Fibroblast of the conjunctiva (primary cell): ENCODE data around the gene VPS33B.
"Not testable (repeated sequence)": the region's sequence is repeated elsewhere in the genome, so short reads cannot be mapped to it uniquely, and the experiment has no call there.

Experiments used
- DNase-seq: peaks from one replicate; pipeline ENCODE4 v3.0.0-alpha.2; 2010; ENCODE audit warnings: low read depth

Gene VPS33B

GRCh38 chr15:91031796-91032195, 9.4 kb upstream of the VPS33B start:
- no peak for DNase-seq

DNA sequence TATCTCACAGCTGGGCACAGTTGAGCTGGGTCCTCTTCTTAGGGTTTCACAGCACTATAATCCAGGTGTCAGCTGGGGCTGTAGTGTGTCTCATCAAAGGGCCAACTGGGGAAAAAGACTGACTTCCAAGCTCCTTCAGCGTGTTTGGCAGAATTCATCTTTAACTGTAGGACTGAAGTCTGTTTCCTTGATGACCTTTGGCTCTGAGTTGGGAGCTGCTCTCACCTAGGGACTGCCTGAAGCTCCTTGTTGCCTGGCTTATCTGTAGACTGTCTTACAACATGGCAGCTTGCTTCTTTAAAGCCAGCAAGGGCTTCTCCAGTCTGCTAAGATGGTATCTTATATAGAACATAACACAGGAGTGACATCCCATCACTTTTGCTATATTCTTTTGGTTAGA, 5.3 kb upstream of the VPS33B start:
- no peak for DNase-seq

GRCh38 chr15:91023720-91024119, 1.3 kb upstream of the VPS33B start:
- no peak for DNase-seq

DNA sequence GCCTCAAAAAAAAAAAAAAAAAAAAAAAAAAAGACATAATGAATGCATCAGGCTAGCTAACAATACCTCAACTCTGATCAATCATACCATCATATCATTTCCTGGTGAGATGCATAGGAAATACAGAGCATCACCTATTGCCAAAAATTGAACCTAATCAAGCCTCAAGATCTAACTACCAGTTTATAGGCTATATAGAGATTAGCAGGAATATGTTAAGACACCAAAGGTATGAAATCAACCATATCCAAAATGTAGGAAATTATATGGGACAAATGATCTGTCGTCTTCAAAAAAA, 387 bp upstream of the VPS33B start:
- no peak for DNase-seq

DNA sequence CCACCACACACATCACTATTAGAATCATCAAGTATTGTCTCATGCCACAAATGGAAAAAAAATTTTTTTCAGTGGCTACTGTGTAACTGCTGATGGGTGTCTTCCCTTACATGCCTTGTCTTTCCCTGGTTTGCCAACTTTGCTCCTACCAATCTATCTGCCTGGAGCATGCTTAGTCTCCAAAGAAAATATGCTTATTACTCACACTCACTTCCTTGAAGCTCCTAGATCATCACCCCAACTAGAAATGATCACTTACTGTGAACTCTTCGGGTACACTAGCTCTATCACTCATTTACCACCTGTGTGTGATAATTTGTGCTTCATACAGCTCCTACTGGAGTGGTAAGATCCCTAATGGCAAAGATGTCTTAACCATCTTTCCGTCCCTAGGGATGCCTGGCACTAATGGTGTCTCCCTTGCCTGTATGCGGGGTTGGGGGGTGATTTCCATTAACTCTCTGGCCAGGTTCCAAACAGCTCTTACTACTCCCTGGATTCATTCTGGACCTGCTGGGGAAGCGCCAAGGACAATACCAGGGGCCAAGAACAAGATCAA, 799 bp downstream of the VPS33B start:
- no peak for DNase-seq

DNA sequence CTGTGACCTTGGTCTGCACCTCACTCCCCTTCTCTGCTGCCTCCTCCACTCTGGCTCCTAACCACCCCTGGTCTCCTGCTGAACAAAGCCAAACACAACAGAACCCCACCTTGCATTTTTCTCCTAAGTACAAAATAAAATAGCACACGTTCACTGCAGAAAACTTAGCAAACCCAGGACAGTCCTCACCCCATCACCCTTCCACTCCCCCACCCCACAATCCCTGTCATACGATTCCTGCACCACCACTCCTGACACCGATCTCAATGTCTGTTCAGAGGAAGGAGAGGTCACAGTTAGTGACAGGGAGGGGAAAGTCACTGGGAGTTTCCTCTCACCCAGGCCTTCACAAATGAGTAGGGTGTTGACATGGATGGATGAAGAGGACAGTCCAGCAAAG, 4.2 kb downstream of the VPS33B start:
- no peak for DNase-seq

DNA sequence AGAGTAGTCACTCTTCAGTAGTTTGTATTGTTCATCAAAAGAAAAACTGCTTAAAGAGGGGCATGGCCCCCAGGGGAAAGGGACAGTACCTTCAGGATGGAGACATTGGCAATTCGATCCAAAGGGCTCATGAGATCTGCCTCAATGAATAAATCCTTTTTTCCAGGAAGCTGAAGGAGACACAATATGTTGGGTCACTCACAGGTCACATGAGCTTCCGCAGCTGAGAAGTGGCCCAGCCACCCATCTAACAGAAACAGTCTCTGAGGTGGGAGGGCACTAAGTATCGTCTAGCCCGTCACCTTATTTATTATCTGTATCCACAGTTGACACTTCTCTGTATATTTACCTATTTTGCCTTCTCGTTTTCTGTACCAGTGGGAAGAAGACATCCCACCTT, 4.7 kb downstream of the VPS33B start:
- DNase-seq, result no peak

GRCh38 chr15:91013701-91014100, 8.7 kb downstream of the VPS33B start:
- DNase-seq, result not testable (repeated sequence)

DNA sequence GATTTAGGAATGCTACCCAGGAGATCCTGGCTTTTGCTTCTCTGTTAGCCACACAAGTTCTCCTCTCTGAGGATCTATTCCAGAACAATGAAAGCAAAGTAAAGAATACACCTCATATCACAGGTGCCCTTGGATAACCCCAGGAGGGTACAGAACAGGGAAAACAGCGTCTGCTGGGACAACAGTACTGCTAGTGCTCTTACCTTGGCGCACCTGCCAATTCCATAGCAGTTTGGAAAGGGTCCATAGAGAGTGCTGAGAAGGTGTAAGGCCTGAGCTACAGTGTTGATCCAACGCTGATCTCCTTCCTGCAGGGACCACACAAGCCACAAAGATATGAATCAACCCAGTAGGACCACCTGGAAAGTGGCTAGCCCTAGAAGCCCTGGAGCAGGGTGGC, 15.1 kb downstream of the VPS33B start:
- DNase-seq, result no peak

- no peak for DNase-seq
These were observed 21.2 kb downstream of the VPS33B start for GRCh38 chr15:91001209-91001608.

DNA sequence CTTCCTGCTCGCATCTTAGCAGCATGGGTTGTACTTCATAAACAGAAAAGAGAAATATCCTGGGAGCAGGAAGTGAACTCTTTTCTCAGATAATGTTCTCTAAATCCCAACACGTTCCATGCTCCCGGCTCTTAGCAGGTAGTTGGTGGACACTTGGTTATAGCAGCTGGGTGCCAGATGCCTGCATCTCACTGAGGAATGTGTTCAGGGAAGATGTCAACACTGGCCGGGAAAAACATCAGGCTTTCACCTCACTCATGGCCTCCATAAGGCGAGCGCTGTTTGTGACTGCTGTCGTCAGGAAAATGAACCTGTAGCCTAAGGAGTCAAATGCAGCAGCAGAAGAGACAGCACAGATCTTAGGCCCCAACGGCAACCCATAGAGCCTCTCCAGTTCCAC, 23.7 kb downstream of the VPS33B start:
- DNase-seq, result no peak

- DNase-seq, result peak; percentile 97
These were observed 27.7 kb downstream of the VPS33B start, which contains the start of gene PRC1 for GRCh38 chr15:90994417-90995311. PRC1 (minus strand) TSS chr15:90994535; CDS start chr15:90994417, 118 bp downstream.

DNA sequence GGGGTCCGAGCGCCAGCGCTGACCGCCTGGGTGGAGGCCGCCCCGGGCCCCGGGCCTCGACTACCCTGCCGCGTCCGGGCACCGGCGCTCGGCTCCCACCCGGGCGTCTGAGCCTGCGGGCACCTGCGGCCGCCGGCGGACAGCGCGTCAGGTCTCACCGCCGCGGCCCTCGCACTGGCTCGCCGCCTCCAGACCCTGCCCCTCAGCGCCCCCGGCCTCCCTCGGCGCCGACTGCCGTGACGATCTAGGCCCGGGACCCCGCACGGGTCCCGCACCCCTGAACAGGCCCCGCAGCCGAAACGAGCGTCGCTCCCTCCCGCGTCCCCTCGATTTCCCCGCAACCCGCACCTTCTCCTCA, 28.4 kb downstream of the VPS33B start:
- no peak for DNase-seq

DNA sequence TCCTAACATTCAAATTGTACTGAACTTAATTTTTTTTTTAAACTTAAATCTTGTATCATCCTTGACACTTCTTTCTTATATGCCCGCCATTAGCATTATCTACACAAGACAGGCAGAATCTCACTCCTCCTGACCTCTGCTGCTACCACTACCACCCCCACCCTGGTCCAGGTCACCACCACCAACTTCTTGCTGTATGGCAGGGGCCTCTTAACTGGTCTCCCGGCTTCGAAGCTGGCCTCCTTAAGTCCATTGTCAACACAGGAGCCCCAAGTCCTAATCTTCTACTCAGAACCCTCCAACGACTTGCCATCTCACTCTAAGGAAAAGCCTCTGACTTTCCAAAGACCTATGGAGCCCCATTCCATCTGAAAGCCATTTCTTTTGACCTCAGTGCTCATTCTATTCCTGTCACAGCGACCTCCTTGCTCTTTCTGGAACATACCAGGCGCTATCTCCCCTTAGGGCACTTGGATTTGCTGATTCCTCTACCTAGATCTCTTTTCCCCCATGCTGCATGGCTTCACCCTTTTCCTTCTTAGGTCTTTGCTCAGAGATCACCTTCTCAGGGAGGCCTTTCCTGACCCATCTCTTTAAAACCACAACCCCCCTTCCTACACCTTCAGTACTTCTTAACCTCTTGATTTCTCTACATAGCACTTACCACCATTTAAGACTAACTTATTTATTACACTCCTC, 30.7 kb downstream of the VPS33B start:
- DNase-seq, result no peak

DNA sequence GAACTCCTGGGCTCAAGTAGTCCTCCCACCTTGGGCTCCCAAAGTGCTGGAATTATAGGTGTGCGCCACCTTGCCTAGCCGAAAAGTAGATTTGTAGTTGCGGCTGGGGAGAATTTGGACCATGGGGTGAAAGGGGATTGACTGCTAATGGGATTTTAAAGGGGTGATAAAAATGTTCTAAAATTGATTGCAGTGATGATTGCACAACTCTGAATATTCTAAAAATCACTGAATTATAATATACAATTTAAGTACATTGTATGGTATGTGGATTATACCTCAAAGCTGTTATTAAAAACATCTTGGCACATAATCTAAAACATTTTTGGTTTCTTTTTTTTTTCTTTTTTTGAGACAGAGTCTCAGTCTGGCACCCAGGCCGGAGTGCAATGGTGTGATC, 31.9 kb downstream of the VPS33B start:
- DNase-seq, result no peak

GRCh38 chr15:90989040-90989768, 33.2 kb downstream of the VPS33B start:
- no peak for DNase-seq

GRCh38 chr15:90988296-90988695, 34.1 kb downstream of the VPS33B start:
- no peak for DNase-seq

GRCh38 chr15:90987561-90988141, 34.7 kb downstream of the VPS33B start:
- no peak for DNase-seq

GRCh38 chr15:90986790-90987507, 35.4 kb downstream of the VPS33B start:
- DNase-seq, result no peak

DNA sequence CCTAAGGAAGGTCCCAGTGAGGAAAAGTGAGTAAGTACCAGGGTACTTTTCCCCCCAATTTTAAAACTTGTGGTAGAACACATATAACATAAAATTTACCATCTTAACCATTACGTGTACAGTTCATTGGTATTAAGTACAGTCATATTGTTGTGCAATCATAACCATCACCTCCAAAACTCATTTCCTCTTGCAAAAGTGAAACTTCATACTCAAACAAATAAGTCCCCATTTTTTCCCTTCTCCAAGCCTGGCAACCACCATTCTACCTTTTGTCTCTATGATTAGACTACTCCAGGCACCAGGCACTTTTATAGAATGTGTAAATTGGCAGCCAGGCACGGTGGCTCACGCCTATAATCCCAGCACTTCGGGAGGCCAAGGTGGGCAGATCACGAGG, 40.3 kb downstream of the VPS33B start:
- DNase-seq, result no peak

GRCh38 chr15:90981681-90982080, 40.7 kb downstream of the VPS33B start:
- DNase-seq, result no peak

- DNase-seq, result no peak
These were observed 42.8 kb downstream of the VPS33B start for GRCh38 chr15:90979582-90979981.
